Measurements from ENCODE around the gene COL26A1.

COL26A1 gene

DNA sequence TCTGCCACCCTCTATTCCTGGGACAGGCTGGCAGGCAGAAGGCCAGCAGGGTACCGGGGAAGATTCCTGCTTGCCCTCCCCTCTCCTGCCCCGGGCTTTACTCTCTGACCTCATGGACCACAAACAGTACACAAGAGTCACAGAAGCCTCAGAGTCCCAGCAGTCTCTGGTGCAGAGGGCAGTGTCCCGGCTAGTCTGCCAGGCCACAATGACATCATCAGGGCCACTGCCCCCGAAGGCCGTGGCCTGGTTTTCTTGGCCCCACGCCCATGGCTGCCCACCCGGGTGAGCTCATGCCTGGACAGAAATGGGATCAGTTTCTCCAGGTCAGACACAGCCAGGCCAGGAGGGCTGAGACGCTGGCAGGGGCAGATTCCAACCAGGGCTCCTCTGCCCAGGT, 174.5 kb downstream of the COL26A1 start:
- no peak for ATAC-seq (ENCODE audit: low read depth)
- Mint-ChIP-seq H3K36me3 (no peaks in the 10 kb centered on the region), H3K4me3 (no peak overlapping the region), H3K4me1 (peaks cover 2% of the 10 kb centered on the region), H3K27ac (no peak overlapping the region), H3K27me3 (peaks cover 16% of the 10 kb centered on the region), H3K9me3 (no peaks in the 10 kb centered on the region)
- DNase-seq (ENCODE audit: low spot score in 2 of 2): no peak

DNA sequence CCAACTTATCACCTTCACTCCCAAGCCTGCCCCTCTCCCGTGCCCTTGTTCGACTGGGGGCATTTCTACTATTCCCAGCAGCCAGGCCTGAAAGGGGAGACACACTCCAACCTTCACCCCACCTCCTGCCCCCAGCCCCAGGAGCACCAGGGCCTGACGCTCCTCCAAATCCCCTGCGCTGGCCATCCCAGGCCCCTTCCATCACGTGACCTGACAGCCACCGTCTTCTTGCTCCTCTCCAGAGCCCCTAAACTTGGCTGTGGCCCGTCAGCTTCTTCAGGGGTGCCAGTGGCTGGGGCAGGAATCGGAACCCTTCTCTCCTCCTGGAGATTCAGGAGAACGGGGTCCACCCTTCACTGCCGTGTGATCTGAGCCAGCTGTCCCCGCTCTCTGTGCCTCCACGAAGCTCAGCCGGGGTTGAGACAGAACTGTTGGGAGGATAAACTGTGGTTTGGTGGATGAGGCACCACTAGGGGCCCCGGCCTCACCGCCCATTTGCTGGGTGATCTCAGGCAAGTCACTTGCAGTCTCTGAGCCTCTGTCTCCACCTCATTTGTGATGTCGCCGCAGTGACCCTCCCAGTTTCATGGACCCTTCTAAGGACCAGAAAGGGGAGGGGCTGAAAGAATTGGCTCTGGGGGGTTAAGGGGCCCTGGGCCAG, 175.4 kb downstream of the COL26A1 start:
- Mint-ChIP-seq H3K27ac (no peak overlapping the region), H3K4me1 (peaks cover 6% of the 10 kb centered on the region), H3K9me3 (no peaks in the 10 kb centered on the region), H3K27me3 (peaks cover 11% of the 10 kb centered on the region), H3K4me3 (no peak overlapping the region), H3K36me3 (no peaks in the 10 kb centered on the region)
- ATAC-seq (ENCODE audit: low read depth) (no peak), DNase-seq (ENCODE audit: low spot score in 2 of 2) (no peak)

DNA sequence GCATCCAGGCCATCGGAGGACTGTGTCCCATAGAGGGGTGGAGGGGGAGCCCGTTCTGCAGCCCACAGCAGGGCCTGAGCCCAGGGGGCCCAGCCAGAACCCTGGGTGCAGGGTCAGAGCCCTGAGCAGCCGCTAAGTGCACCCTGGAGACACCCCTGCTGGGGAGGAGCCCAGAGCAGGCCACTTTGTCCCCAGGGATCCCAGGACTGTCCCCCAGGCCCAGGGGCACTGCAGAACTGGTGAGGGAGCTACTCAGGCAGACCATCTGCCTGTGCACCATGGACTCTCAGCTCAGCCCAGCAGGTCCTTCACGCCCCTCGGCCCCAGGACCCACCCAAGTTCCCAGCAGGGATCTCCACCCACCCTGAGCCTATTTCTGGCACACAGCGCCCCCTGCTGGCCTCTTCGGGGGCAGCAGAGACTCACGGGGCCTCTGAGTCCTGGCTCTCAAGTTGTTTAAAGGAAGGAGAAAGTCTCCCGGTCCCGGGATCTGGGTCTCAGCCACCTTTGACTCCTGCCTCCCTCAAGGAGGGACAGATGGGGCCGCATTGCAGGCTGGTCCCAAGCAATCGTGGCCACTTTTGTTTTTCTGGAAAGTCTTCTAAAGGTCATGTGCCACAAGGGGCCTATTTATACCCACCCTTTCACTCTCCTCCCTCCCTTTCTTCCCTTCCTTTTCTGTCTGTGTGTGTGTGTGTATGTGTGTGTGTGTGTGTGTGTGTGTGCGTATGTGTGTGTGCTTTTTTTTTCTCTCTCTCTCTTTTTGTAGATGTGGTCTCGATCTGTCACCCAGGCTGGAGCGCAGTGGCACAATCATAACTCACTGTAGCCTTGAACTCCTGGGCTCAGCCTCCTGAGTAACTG, 176.2 kb downstream of the COL26A1 start:
- H3K27ac Mint-ChIP-seq: no peak overlapping the region
- ATAC-seq (ENCODE audit: low read depth) (peak; percentile 65), DNase-seq (ENCODE audit: low spot score in 2 of 2) (peak; percentile 48 to 64)
- peaks cover 10% of the 10 kb centered on the region for H3K27me3 Mint-ChIP-seq
- H3K4me1 Mint-ChIP-seq: peaks cover 6% of the 10 kb centered on the region
- H3K9me3 Mint-ChIP-seq: no peaks in the 10 kb centered on the region
- no peaks in the 10 kb centered on the region for H3K36me3 Mint-ChIP-seq
- H3K4me3 Mint-ChIP-seq: no peak overlapping the region

DNA sequence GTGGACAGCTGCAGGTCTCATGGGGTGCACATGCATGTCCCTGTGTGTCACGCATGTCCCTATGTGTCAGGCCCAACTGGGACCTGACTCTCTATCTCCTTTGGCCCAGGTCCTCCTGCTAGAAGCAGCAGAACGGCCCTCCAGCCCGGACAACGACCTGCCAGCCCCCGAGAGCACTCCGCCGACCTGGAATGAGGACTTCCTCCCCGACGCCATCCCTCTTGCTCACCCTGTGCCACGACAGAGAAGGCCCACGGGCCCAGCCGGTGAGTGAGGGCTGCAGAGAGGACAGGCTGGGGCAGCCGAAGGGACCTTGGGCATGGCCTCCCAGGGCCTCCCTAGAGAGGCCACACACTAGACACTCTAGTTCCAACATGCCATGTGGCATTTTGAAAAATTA, 177.1 kb downstream of the COL26A1 start:
- H3K36me3 Mint-ChIP-seq: no peaks in the 10 kb centered on the region
- no peak overlapping the region for H3K4me3 Mint-ChIP-seq
- no peak for DNase-seq (ENCODE audit: low spot score in 2 of 2)
- H3K9me3 Mint-ChIP-seq: no peaks in the 10 kb centered on the region
- ATAC-seq (ENCODE audit: low read depth): no peak
- H3K27ac Mint-ChIP-seq: no peak overlapping the region
- H3K27me3 Mint-ChIP-seq: peaks cover 3% of the 10 kb centered on the region
- H3K4me1 Mint-ChIP-seq: peaks cover 6% of the 10 kb centered on the region

DNA sequence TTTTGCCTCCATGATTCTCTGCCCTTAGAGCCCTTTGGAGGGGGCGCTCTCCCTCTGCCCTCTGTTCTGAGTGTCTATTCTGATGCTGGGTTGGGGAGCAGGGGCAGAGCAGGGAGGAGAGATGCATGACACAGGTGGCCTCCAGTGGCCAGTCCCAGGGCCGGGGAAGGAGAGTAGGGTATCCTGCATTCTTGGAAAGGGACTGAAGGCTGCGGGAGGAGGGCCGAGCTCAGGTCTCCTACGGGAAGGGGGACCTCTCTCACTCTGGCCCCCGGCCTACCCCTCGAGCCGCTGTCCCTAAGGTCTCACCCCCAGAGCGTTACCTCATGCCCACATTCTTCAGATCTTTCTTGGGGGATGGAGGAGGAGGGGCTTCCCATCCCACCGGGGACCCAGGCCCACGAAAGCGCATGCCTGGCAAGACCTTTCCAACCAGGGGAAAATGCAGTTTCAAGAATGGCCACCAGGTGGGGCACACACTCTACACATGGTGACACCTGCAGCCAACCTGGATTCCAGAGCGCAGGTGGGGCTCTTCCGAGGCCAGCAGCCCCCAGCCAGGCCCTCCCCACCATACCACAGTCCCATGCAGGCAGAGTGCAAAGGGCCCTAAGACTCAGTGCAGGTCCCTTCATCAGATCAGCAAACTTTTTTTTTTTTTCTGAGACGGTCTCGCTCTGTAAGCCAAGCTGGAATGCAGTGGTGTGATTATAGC, 180.0 kb downstream of the COL26A1 start:
- H3K4me3 Mint-ChIP-seq: no peak overlapping the region
- H3K4me1 Mint-ChIP-seq: peaks cover 6% of the 10 kb centered on the region
- no peak overlapping the region for H3K27ac Mint-ChIP-seq
- DNase-seq (ENCODE audit: low spot score in 2 of 2) (peak; percentile 75 to 87), ATAC-seq (ENCODE audit: low read depth) (peak; percentile 66)
- H3K36me3 Mint-ChIP-seq: no peaks in the 10 kb centered on the region
- H3K9me3 Mint-ChIP-seq: no peaks in the 10 kb centered on the region
- peaks cover 3% of the 10 kb centered on the region for H3K27me3 Mint-ChIP-seq

DNA sequence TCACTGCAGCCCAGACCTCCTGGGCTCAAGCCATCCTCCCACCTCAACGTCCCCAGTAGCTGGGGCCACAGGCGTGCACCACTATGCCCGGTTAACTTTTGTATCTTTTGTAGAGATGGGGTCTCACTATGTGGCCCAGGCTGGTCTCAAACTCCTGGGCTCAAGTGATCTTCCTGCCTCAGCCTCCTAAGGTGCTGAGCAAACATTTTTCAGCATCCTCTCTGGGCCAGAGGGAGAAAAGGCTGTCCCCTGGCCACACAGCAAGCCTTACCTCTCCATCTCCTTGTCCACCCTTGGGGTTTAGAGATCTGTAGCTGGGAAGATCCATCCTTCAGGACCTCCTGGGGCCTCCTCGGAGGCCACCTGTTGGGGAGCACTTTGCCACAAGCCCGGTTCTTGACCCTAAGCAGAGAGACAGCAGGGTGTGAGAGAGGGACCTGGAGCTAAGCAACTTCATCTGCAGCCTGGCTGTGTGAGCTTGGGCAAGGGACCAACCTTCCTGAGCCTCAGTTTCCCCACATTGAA, 180.6 kb downstream of the COL26A1 start:
- peaks cover 6% of the 10 kb centered on the region for H3K4me1 Mint-ChIP-seq
- H3K27ac Mint-ChIP-seq: no peak overlapping the region
- no peak for DNase-seq (ENCODE audit: low spot score in 2 of 2)
- H3K36me3 Mint-ChIP-seq: no peaks in the 10 kb centered on the region
- H3K27me3 Mint-ChIP-seq: peaks cover 6% of the 10 kb centered on the region
- no peak for ATAC-seq (ENCODE audit: low read depth)
- no peak overlapping the region for H3K4me3 Mint-ChIP-seq
- H3K9me3 Mint-ChIP-seq: no peaks in the 10 kb centered on the region

DNA sequence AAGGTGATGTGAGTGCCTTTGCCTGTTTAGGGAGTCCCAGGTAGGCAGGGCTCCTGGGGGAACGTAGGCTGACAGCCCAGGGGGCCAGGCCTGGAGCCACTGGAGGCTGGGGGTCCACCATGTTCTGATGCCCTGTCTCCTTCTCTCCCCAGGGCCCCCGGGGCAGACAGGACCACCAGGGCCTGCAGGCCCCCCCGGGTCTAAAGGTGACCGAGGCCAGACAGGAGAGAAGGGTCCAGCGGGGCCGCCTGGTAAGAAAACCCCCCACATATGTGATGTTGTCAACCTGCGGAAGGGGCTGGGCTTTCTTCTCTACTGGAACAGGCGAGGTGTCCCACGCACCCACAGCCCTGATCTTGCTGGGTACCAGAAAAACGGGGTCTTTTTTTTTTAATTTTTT, 181.2 kb downstream of the COL26A1 start:
- Mint-ChIP-seq H3K36me3 (no peaks in the 10 kb centered on the region), H3K4me1 (peaks cover 6% of the 10 kb centered on the region), H3K27me3 (peaks cover 10% of the 10 kb centered on the region), H3K9me3 (no peaks in the 10 kb centered on the region), H3K4me3 (no peak overlapping the region), H3K27ac (no peak overlapping the region)
- DNase-seq (ENCODE audit: low spot score in 2 of 2) (no peak), ATAC-seq (ENCODE audit: low read depth) (no peak)

DNA sequence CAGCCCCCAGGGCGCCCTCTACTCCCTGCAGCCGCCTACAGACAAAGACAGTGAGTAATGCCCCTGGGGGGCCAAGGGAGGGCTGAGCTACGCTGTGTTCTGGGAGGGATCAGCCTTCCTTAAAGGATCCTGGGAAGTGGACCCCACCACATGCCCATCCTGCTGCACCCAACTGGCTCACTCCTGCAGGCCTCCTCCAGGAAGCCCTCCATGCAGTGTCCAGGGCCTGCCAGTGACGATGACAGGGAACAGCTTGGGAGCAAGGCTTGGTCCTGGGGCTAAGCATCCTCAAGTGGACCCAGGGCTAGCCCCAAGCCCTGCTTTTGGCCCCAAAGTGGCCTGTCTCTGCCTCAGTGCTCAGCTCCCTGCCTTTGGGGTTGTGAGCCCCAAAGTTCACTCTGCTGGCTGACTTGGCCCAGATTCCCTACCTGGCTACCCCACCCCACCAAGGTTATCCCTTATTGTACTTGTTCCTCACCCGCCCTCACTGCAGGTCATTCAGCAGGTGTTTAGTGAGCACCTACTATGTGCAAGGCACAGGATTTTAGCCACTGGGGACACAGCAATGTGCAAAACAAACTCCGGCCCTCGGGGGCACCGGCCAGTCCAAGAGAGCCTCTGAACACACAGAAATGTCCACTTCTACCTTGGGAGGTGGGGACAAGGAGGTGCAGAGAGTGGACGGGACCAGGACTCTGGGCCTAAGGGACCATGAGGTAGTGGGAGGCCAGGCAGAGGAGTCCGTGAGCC, 182.9 kb downstream of the COL26A1 start:
- peaks cover 4% of the 10 kb centered on the region for H3K4me1 Mint-ChIP-seq
- DNase-seq (ENCODE audit: low spot score in 2 of 2) (no peak), ATAC-seq (ENCODE audit: low read depth) (no peak)
- H3K27me3 Mint-ChIP-seq: peaks cover 14% of the 10 kb centered on the region
- H3K27ac Mint-ChIP-seq: no peak overlapping the region
- H3K36me3 Mint-ChIP-seq: no peaks in the 10 kb centered on the region
- H3K9me3 Mint-ChIP-seq: no peaks in the 10 kb centered on the region
- no peak overlapping the region for H3K4me3 Mint-ChIP-seq

DNA sequence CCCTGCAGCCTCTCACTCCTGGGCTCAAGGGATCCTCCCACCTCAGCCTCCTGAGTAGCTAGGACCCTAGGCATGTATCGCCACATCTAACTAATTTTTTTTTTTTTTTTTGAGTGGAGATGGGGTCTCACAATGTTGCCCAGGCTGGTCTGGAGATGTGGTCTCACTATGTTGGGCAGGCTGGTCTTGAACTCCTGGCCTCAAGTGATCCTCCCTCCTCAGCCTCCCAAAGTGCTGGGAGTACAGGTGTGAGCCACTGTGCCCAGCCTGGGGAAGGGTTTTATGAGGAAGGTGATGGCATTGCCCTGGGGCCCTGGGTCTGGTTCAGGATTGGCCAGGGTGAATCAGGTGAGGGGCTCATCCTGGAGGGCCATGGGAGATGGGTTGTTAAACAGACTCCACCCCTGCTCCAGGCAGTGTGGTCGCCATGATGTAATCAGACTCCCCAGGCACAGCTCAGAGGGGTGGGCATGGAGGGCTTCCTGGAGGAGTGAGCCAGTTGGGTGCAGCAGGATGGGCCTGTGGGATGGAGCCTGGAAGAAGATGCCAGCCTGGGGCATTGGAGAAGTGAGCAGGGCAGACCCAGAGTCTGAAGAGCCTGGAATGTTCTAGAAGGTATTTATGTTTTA, 183.7 kb downstream of the COL26A1 start:
- Mint-ChIP-seq H3K27ac (no peak overlapping the region), H3K27me3 (peaks cover 14% of the 10 kb centered on the region)

DNA sequence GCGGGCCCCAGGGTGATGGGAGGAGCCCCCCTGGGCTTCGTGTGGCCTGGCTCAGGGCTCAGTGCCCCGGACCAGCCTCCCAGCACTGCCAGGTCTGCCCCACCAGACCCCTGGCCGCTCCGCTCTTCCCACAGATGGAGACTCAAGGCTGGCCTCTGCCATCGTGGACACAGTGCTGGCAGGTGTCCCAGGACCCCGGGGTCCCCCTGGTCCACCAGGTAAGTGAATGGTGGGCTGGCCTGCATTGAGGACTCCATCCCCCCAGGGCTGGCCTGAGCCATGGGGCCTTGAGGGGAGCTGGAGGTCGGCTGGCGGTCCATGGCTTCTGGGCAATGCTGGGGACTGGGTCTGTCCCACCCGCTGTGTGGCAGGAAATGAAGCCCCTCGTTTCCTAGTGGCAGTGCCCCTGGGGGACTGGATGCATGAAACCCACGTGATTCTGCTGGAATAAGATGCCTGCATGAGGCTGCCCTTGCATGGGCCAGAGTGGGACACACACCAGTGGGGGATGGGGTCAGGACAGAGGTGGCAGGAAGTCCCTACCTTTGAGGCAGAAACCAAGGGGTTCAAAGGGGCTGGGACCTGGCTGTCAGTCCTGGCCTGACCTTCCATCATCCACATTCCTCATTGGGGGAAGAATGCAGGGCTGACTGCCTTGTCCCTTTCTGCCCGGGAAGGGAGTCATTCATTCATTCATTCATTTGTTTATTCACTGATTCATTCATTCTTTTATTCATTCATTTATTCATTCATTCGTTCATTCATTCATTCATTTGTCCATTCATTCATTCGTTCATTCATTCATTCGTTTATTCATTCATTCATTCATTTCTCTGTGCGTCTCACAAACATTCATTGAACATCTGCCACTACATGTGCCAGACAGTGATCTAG, 184.6 kb downstream of the COL26A1 start:
- peaks cover 17% of the 10 kb centered on the region for H3K27me3 Mint-ChIP-seq
- DNase-seq (ENCODE audit: low spot score in 2 of 2): no peak
- no peak for ATAC-seq (ENCODE audit: low read depth)
- no peak overlapping the region for H3K4me3 Mint-ChIP-seq
- no peaks in the 10 kb centered on the region for H3K36me3 Mint-ChIP-seq
- H3K4me1 Mint-ChIP-seq: peaks cover 4% of the 10 kb centered on the region
- H3K9me3 Mint-ChIP-seq: no peaks in the 10 kb centered on the region
- H3K27ac Mint-ChIP-seq: no peak overlapping the region

More for the DNA sequence above, 183.7 kb downstream of the COL26A1 start:
- Mint-ChIP-seq H3K4me1 (peaks cover 4% of the 10 kb centered on the region), H3K4me3 (no peak overlapping the region), H3K9me3 (no peaks in the 10 kb centered on the region), H3K36me3 (no peaks in the 10 kb centered on the region)
- ATAC-seq (ENCODE audit: low read depth) (no peak), DNase-seq (ENCODE audit: low spot score in 2 of 2) (no peak)

DNA sequence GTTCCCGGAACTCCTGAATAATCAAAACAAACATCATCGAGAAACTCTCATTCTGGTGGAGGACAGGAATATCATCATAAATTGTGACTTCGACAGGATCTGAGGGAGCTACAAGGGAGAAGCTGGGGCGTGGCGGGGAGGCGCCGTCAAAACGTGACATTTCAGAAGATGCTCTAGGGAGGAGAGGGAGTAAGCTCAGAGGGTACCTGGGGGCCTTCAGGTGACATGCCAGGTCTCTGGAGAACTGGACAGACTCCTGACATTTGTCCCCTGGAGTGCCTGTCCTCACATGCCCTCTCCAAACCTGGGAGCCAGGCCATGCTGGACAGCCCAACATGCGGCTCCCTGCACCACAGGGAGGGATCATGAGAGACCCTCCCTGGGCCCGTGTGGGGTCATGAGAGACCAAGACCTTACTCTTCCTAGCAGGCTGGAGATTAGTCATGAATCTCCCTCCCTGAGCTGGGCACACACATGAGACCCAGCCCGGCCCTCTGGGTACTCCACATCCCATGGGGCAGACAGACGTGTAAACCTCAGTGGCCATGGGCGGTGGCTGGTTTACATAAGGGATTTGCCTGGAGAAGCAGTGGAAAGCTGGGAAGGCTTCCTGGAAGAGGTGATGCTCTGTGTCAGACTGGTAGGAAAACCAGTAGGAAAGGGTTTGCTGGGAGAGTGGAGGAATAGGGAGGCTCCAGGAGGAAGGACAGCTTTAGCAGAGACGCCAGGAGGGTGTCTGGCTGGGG, 185.4 kb downstream of the COL26A1 start:
- no peaks in the 10 kb centered on the region for H3K9me3 Mint-ChIP-seq
- no peaks in the 10 kb centered on the region for H3K36me3 Mint-ChIP-seq
- DNase-seq (ENCODE audit: low spot score in 2 of 2) (no peak), ATAC-seq (ENCODE audit: low read depth) (no peak)
- no peak overlapping the region for H3K27ac Mint-ChIP-seq
- no peaks in the 10 kb centered on the region for H3K4me1 Mint-ChIP-seq
- H3K4me3 Mint-ChIP-seq: no peak overlapping the region
- H3K27me3 Mint-ChIP-seq: peaks cover 15% of the 10 kb centered on the region

DNA sequence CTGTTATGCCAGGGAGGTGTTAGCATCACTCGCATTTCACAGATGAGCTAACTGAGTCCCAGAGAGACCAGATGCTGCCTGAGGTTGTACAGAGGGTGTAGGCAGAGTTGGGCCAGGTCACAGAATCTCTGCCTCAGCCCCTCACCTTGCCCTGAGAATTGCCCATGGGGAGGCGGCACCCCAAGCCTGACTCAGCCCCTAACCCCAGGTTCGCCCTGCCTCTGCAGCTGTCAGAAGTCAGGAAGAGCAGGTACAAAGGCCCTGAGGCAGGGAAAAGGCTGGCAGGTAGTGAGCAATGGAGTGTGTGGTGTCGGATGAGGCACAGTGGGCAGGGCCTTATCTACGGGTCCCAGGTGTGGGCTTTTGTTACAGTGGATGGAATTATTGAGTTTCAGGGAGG, 187.1 kb downstream of the COL26A1 start:
- Mint-ChIP-seq H3K27me3 (peaks cover 19% of the 10 kb centered on the region), H3K4me1 (no peaks in the 10 kb centered on the region), H3K27ac (no peak overlapping the region), H3K36me3 (no peaks in the 10 kb centered on the region), H3K9me3 (no peaks in the 10 kb centered on the region), H3K4me3 (no peak overlapping the region)
- ATAC-seq (ENCODE audit: low read depth) (no peak), DNase-seq (ENCODE audit: low spot score in 2 of 2) (no peak)

Measured in memory B cell (primary cell).